CD8-positive, alpha-beta memory T cell (primary cell): Measurements from ENCODE around the gene DOK6. TPM values are rescaled to one million over a fixed set of nuclear protein-coding genes. Genes with fewer than 3 reads are reported as not detected.

ENCODE experiments used
- CTCF ChIA-PET: fragments of 350-600 bp; sonication (Branson Sonifier 250); formaldehyde crosslinking; loops from one replicate; lab custom pipeline; 2021; ENCODE audit warnings: antibody characterized with exemption; lab: Charles Lee
- POLR2A ChIA-PET: fragments of 350-600 bp; sonication (Branson Sonifier 250); formaldehyde crosslinking; loops from one replicate; lab custom pipeline; 2021; ENCODE audit warnings: antibody characterized with exemption; lab: Charles Lee
- DNase-seq, 5 donors: peaks; one replicate each; pipeline versions ENCODE4 v3.0.0 to v3.0.0-alpha.2; 2020 to 2022; ENCODE audit warnings: mixed read lengths in 1 of 5
- H3K27ac ChIP-seq: one replicate; pipeline ENCODE4 v1.7.0; 2013; ENCODE audit warnings: low read depth, mild to moderate bottlenecking, low read length, moderate library complexity
- H3K27me3 ChIP-seq: 2 replicates; pipeline ENCODE4 v1.7.0; 2013; ENCODE audit warnings: low read length, mild to moderate bottlenecking; ENCODE audit not compliant: insufficient read depth, poor library complexity, severe bottlenecking
- H3K36me3 ChIP-seq: 2 replicates; pipeline ENCODE4 v1.7.0; 2013; ENCODE audit warnings: mild to moderate bottlenecking, low read length, moderate library complexity; ENCODE audit not compliant: insufficient read depth
- H3K4me1 ChIP-seq: 2 replicates; pipeline ENCODE4 v1.7.0; 2013; ENCODE audit warnings: mild to moderate bottlenecking, low read length, moderate library complexity; ENCODE audit not compliant: insufficient read depth
- H3K4me3 ChIP-seq: 2 replicates; pipeline ENCODE4 v1.7.0; 2013; ENCODE audit warnings: mild to moderate bottlenecking, low read length
- H3K9me3 ChIP-seq: 2 replicates; pipeline ENCODE4 v1.7.0; 2013; ENCODE audit warnings: mild to moderate bottlenecking, low read length
- H3K27ac Mint-ChIP-seq, 8 donors: one replicate each; pipeline ENCODE4 v1.8.0; 2020 to 2021; ENCODE audit warnings: mixed read lengths in 8 of 8, mild to moderate bottlenecking in 6 of 8, inconsistent platforms in 3 of 8, moderate library complexity in 3 of 8
- H3K27me3 Mint-ChIP-seq, 2 donors: one replicate each; pipeline ENCODE4 v1.8.0; 2020 to 2021; ENCODE audit warnings: mixed read lengths in 2 of 2, mild to moderate bottlenecking in 1 of 2, moderate library complexity in 1 of 2
- H3K36me3 Mint-ChIP-seq, 3 donors: one replicate each; pipeline ENCODE4 v1.8.0; 2020 to 2021; ENCODE audit warnings: mixed read lengths in 3 of 3, inconsistent platforms in 1 of 3, mild to moderate bottlenecking in 1 of 3
- H3K4me1 Mint-ChIP-seq, 3 donors: one replicate each; pipeline ENCODE4 v1.8.0; 2020 to 2021; ENCODE audit warnings: mixed read lengths in 3 of 3, inconsistent platforms in 1 of 3, mild to moderate bottlenecking in 1 of 3
- H3K4me3 Mint-ChIP-seq, 7 donors: one replicate each; pipeline ENCODE4 v1.8.0; 2020 to 2021; ENCODE audit warnings: mixed read lengths in 7 of 7, mild to moderate bottlenecking in 6 of 7, moderate library complexity in 4 of 7, inconsistent platforms in 2 of 7
- H3K9me3 Mint-ChIP-seq, 5 donors: one replicate each; pipeline ENCODE4 v1.8.0; 2020 to 2022; ENCODE audit warnings: mixed read lengths in 5 of 5, mild to moderate bottlenecking in 3 of 5, moderate library complexity in 2 of 5, inconsistent platforms in 1 of 5
- polyA plus RNA-seq: library from polyadenylated mRNA; unstranded; fragments of 300-500 nt; fragmentation: Illumina TruSeq; gene quantifications from one replicate; pipeline ENCODE4 v1.2.3, GENCODE V29; 2021
- total RNA-seq, 2 experiments: library from RNA; stranded (reverse); gene quantifications; one replicate each; pipeline ENCODE4 v1.2.3, GENCODE V29; 2021

DOK6 gene
- total and polyA plus RNA-seq, 3 experiments from 2014 or later = 0.13 TPM; not detected in 2

DNA sequence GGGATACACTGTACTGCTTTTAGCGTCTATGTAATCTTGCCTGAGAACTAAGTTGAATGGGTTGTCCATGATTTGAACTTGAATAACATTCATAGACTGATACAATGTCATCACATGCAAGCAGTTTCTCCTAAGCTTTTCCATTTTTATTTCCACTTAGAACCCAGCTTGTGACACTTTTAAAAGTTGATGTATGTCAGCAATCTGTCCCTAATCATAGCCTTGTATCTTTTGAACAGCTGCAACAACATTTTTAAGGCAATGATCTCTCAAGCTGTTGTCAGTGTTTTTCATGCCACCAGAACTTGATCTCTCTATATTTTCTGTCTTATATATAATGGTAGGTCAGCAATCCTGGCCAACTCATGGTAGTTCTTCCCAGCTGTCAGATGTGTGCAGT is 185.0 kb downstream of the DOK6 start:
- H3K36me3 ChIP-seq = no peaks in the 10 kb centered on the region
- H3K27ac Mint-ChIP-seq = no peak overlapping the region
- no peaks in the 10 kb centered on the region for H3K9me3 ChIP-seq
- peaks cover 0 to 2% (median 0%) of the 10 kb centered on the region in 3 donors for H3K36me3 Mint-ChIP-seq
- H3K4me3 ChIP-seq = no peak overlapping the region
- no peaks in the 10 kb centered on the region for H3K27me3 ChIP-seq
- H3K27ac ChIP-seq = no peak overlapping the region
- no peak overlapping the region for H3K4me3 Mint-ChIP-seq
- no peak for DNase-seq
- H3K4me1 Mint-ChIP-seq = peaks cover 0 to 3% (median 0%) of the 10 kb centered on the region in 3 donors
- H3K4me1 ChIP-seq = no peaks in the 10 kb centered on the region
- POLR2A ChIA-PET = no interaction called here
- CTCF ChIA-PET = no interaction called here
- peaks cover 4 to 14% of the 10 kb centered on the region in 2 donors for H3K27me3 Mint-ChIP-seq
- H3K9me3 Mint-ChIP-seq = no peaks in the 10 kb centered on the region

GRCh38 chr18:69586537-69586936 is 185.8 kb downstream of the DOK6 start:
- Mint-ChIP-seq H3K4me1 (no peaks in the 10 kb centered on the region), H3K9me3 (no peaks in the 10 kb centered on the region), H3K36me3 (peaks cover 0 to 2% (median 0%) of the 10 kb centered on the region in 3 donors), H3K4me3 (no peak overlapping the region), H3K27ac (no peak overlapping the region), H3K27me3 (peaks cover 4 to 14% of the 10 kb centered on the region in 2 donors)
- POLR2A ChIA-PET = no interaction called here
- no peak for DNase-seq
- H3K27me3 ChIP-seq = no peaks in the 10 kb centered on the region
- no peak overlapping the region for H3K27ac ChIP-seq
- H3K4me1 ChIP-seq = no peaks in the 10 kb centered on the region
- CTCF ChIA-PET = no interaction called here
- H3K9me3 ChIP-seq = no peaks in the 10 kb centered on the region
- H3K36me3 ChIP-seq = no peaks in the 10 kb centered on the region
- no peak overlapping the region for H3K4me3 ChIP-seq

GRCh38 chr18:69588301-69588700 is 187.6 kb downstream of the DOK6 start:
- Histone ChIP-seq H3K27me3 (no peaks in the 10 kb centered on the region), H3K27ac (no peak overlapping the region), H3K36me3 (no peaks in the 10 kb centered on the region), H3K4me1 (no peaks in the 10 kb centered on the region), H3K9me3 (no peaks in the 10 kb centered on the region), H3K4me3 (no peak overlapping the region)
- Mint-ChIP-seq H3K4me1 (no peaks in the 10 kb centered on the region), H3K4me3 (no peak overlapping the region), H3K36me3 (peaks cover 0 to 2% (median 0%) of the 10 kb centered on the region in 3 donors), H3K9me3 (no peaks in the 10 kb centered on the region), H3K27ac (no peak overlapping the region), H3K27me3 (peaks cover 5 to 14% of the 10 kb centered on the region in 2 donors)
- DNase-seq = no peak
- CTCF ChIA-PET = no interaction called here
- POLR2A ChIA-PET = no interaction called here

DNA sequence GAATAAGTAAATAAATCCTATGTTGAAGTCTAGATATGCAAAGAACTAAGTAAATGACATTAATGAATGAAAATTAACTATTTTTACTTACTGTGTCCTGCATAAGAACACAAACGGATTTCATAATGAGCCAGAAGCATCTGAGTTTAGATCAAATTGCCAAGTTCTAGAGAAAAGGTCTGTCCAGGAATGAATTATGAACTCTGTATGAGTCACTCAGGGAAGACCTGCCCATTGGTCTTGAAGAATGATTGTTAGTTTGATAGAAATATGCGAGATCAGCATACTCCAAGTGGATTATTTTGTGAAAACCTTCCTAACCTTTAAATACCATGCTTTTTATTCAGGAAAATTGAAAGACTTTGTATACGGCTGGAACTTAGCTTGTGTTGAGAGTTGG is 189.5 kb downstream of the DOK6 start:
- no peak overlapping the region for H3K4me3 Mint-ChIP-seq
- H3K36me3 ChIP-seq = no peaks in the 10 kb centered on the region
- no peaks in the 10 kb centered on the region for H3K9me3 ChIP-seq
- no peaks in the 10 kb centered on the region for H3K9me3 Mint-ChIP-seq
- H3K27ac ChIP-seq = no peak overlapping the region
- ChIA-PET POLR2A (no interaction called here), CTCF (no interaction called here)
- H3K27ac Mint-ChIP-seq = no peak overlapping the region
- H3K4me1 Mint-ChIP-seq = no peaks in the 10 kb centered on the region
- peaks cover 10 to 14% of the 10 kb centered on the region in 2 donors for H3K27me3 Mint-ChIP-seq
- no peak for DNase-seq
- H3K36me3 Mint-ChIP-seq = peaks cover 0 to 2% (median 0%) of the 10 kb centered on the region in 3 donors
- H3K4me3 ChIP-seq = no peak overlapping the region
- no peaks in the 10 kb centered on the region for H3K27me3 ChIP-seq
- H3K4me1 ChIP-seq = no peaks in the 10 kb centered on the region

DNA sequence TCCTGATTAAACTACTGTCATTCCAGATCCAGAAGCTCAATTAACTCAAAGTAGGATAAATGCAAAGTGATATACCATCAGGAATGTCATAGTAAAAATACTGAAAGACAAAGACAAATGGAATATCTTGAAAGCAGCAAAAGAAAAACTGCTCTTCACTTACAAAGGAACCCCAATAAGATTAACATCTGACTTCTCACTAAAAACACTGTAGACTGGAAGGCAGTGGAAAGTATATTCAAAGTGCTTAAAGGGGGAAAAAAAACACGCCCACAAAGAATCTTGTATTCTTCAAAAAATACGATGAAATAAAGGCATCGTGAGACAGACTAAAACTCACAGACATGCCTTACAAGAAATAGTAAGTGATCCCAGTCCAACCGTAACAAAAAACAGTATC is 195.7 kb downstream of the DOK6 start:
- no peak overlapping the region for H3K4me3 ChIP-seq
- no peak overlapping the region for H3K27ac ChIP-seq
- Mint-ChIP-seq H3K36me3 (peaks cover 0 to 11% (median 0%) of the 10 kb centered on the region in 3 donors), H3K27ac (no peak overlapping the region), H3K27me3 (peaks cover 0 to 6% of the 10 kb centered on the region in 2 donors), H3K4me1 (no peaks in the 10 kb centered on the region), H3K9me3 (peaks cover 0 to 15% (median 9%) of the 10 kb centered on the region in 5 donors), H3K4me3 (no peak overlapping the region)
- POLR2A ChIA-PET = no interaction called here
- DNase-seq = no peak
- H3K4me1 ChIP-seq = no peaks in the 10 kb centered on the region
- H3K27me3 ChIP-seq = no peaks in the 10 kb centered on the region
- CTCF ChIA-PET = no interaction called here
- H3K36me3 ChIP-seq = no peaks in the 10 kb centered on the region
- H3K9me3 ChIP-seq = no peaks in the 10 kb centered on the region

DNA sequence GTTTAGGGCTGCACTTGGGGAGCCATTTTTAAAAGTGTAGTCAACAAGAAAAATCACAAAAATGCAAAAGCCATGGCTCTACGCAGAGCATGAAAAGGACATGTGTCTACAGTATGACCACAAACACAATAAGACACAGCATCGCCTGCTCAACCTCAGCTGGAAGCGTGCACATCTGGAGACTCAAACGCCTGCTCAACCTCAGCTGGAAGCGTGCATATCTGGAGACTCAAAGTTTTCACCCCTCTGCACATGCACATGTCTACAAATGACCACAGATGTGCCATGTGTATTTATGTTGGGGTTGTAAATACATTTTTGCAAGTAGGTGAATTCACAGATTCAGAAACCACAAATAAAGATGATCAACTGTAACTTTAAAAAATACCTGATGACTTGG is 196.9 kb downstream of the DOK6 start:
- no peak overlapping the region for H3K4me3 ChIP-seq
- no peak overlapping the region for H3K27ac ChIP-seq
- Mint-ChIP-seq H3K9me3 (peaks cover 0 to 15% (median 9%) of the 10 kb centered on the region in 5 donors), H3K36me3 (peaks cover 0 to 11% (median 0%) of the 10 kb centered on the region in 3 donors), H3K4me1 (no peaks in the 10 kb centered on the region), H3K4me3 (no peak overlapping the region), H3K27ac (no peak overlapping the region), H3K27me3 (peaks cover 0 to 6% of the 10 kb centered on the region in 2 donors)
- POLR2A ChIA-PET = no interaction called here
- H3K9me3 ChIP-seq = no peaks in the 10 kb centered on the region
- H3K36me3 ChIP-seq = no peaks in the 10 kb centered on the region
- CTCF ChIA-PET = no interaction called here
- H3K4me1 ChIP-seq = no peaks in the 10 kb centered on the region
- no peaks in the 10 kb centered on the region for H3K27me3 ChIP-seq
- DNase-seq = no peak

- CTCF ChIA-PET = no interaction called here
- Mint-ChIP-seq H3K27me3 (peaks cover 0 to 4% of the 10 kb centered on the region in 2 donors), H3K9me3 (peaks cover 0 to 15% (median 9%) of the 10 kb centered on the region in 5 donors)
These were observed 198.7 kb downstream of the DOK6 start for GRCh38 chr18:69599377-69599776.

DNA sequence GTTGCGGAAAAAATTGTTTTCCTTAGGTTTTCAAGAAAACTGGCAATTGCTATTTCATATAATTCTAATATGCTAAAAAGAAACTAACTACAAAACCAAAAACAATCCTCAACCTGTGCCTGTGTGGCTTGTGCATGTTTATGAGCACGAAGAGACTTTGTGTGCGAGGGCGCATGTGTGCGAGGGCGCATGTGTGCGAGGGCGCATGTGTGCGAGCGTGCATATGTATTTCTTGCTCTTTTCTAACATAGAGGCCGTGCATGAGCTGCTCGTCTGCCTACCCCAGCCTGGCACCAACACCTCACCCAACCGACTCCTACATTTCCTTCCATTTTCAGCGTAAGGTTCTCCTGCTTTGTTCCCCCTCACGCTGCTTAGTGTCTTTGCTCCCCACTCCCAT is 211.6 kb downstream of the DOK6 start:
- Histone ChIP-seq H3K4me3 (no peak overlapping the region), H3K27ac (no peak overlapping the region), H3K27me3 (no peaks in the 10 kb centered on the region), H3K36me3 (no peaks in the 10 kb centered on the region), H3K9me3 (no peaks in the 10 kb centered on the region), H3K4me1 (no peaks in the 10 kb centered on the region)
- H3K27ac Mint-ChIP-seq = no peak overlapping the region
- H3K27me3 Mint-ChIP-seq = peaks cover 0 to 5% of the 10 kb centered on the region in 2 donors
- CTCF ChIA-PET = no interaction called here
- no peaks in the 10 kb centered on the region for H3K36me3 Mint-ChIP-seq
- H3K4me3 Mint-ChIP-seq = no peak overlapping the region
- no peaks in the 10 kb centered on the region for H3K9me3 Mint-ChIP-seq
- H3K4me1 Mint-ChIP-seq = no peaks in the 10 kb centered on the region
- POLR2A ChIA-PET = no interaction called here
- no peak for DNase-seq

More at GRCh38 chr18:69599377-69599776, 198.7 kb downstream of the DOK6 start:
- Histone ChIP-seq H3K36me3 (no peaks in the 10 kb centered on the region), H3K9me3 (no peaks in the 10 kb centered on the region), H3K4me3 (no peak overlapping the region), H3K27ac (no peak overlapping the region), H3K27me3 (no peaks in the 10 kb centered on the region), H3K4me1 (no peaks in the 10 kb centered on the region)
- Mint-ChIP-seq H3K27ac (no peak overlapping the region), H3K4me1 (no peaks in the 10 kb centered on the region), H3K36me3 (peaks cover 0 to 11% (median 0%) of the 10 kb centered on the region in 3 donors), H3K4me3 (no peak overlapping the region)
- POLR2A ChIA-PET = no interaction called here
- no peak for DNase-seq
